NCI-H2029 treated with DMSO at 0.1 percent for 48 hours (cell line): ENCODE measurements around the gene NTM.

Experiments used
- DNase-seq: peaks from one replicate; lab custom pipeline; 2025; lab: John Stamatoyannopoulos, UW

NTM gene

DNA sequence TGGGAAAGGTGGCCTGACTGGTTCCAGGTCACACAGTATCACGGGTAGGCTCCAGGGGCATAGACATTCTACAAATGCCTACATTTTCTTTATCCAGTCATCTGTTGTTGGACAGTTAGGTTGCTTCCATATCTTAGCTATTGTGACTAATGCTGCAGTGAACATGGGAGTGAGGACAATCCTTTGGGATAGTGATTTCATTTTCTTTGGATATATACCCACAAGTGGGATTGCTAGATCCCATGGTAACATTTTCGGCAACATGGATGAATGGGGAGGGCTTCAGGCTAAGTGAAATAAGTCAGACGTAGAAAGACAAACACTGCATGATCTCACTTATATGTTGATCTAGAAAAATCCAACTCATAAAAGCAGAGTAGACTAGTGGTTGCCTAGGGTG is 744.3 kb downstream of the NTM start:
- DNase-seq, result no peak

DNA sequence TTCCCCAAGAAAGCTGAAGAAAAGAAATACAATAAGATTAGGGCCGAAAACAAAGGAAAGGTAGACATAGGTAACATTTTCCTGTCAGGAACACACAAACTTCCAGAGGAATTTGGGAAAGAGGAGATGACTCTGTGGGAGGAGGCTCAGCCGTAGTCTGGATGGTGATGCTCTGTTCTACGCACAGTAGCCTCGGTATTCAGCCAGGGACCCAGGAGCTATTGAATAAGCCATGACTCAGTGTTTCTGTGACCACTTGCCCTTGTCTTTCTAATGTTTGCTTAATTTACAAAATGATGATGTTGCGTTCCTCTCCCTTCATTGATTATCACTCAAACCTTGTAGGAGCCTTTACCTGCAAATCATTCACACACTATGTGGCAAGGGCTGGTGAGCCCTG is 745.0 kb downstream of the NTM start:
- no peak for DNase-seq

DNA sequence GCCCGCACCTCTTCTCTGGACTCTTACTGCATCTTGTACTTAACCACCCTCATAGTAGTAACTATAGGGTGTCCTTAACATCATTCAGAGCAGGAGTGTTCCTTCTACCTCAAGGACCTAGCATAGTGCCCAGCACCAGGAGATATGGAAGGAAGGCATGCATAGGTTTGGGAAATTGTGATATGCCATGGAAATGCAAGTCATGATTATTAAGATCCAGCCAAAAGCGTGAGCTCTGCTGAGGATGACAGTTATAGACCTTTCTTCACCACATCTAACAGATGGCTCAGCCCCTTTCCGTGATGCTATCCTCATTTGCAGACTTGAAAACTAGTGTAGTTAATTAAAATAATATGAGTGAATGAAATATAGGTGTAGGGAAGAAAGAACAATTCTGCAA is 746.1 kb downstream of the NTM start:
- no peak for DNase-seq

- DNase-seq, result no peak
Measured at GRCh38 chr11:132118661-132119060, 748.2 kb downstream of the NTM start.

GRCh38 chr11:132119573-132119972 is 749.2 kb downstream of the NTM start:
- DNase-seq, result no peak

- no peak for DNase-seq
Measured at GRCh38 chr11:132122735-132123134, 752.3 kb downstream of the NTM start.

DNA sequence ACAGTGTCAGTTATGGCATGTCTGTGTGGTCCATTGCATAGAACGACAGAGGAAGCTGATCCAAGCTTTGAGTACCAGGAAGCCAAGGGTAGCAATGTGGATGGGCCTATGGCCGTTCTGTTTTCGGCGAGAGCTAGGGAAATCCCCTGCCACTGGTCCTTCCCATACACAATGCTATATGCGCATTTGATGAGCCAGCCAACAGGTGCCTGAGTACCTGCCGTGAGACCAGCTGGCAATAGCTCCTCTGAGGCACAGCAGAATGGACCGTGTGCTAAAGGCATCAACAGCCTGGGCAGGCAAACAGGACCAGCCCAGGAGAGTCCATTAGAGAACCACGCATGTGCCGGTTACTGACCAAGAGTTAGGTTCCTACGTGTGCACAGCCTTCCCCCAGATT is 753.0 kb downstream of the NTM start:
- no peak for DNase-seq

DNA sequence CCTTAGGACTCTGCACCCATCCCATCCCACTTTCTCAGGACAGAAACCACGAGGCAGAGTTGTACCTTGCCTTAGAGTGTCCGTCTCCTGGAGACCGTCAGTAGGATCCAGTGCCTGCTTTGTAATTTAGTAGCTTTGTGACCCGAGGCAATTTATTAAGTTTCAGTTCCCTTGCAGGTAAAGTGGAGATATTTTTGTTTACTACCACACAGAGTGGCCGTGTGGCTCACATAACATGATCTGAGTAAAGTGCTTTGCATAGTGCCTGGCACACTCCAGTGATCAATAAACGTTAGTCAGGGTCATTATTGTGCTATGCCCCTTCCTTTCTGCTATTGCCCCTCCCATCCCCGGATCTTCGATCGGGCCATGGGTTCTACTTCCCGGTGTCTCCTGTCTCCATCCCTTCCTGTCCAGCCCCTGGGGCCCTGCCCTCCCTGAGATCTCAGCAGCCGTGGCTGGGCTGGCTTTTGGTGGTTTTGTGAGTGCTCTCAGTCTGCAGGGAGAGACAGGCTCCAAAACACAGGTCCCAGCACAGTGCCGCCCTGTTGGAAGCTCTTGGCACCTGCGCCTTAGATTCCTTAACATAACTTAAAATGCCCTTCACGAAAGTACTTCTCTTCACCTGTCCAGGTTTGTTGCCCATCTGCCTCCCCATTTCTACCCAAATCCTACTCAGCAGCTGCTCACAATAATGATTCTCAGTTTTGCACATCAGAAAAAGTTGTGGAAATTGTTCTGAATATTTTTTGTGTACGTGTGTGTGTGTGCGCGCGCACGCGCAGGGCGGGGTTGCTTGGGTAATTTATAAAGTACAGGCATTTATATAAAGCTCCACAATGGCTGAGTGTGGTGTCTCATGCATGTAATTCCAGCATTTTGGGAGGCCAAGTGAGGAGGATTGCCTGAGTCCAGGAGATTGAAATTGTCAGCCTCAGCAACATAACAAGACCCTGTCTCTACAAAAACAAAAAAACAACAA is 753.7 kb downstream of the NTM start:
- DNase-seq, result no peak

- DNase-seq, result peak; percentile 17
Measured at GRCh38 chr11:132125988-132126871, 755.8 kb downstream of the NTM start.

GRCh38 chr11:132126973-132127899 is 756.8 kb downstream of the NTM start:
- peak; percentile 20 for DNase-seq

- DNase-seq, result no peak
Measured at GRCh38 chr11:132127900-132128288, 757.5 kb downstream of the NTM start.

DNA sequence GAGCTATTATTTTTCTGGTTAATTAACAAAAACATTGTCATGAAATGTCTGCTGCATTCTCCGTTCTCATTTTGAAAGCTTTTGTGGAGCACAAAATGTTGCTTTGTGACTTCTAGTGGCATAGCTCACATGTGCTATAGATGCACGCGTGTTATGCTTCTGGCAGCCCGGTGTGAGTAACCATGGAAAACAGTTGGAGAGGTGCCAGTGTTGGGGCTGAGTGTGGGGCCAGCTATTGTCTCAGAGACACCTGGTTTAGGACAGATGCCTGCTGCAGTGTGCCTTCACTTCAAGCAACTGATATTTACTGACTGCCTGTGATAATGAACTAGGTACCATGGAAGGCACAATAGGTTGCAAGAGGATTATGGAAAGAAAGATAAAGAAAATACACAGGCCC is 760.6 kb downstream of the NTM start:
- DNase-seq, result peak; percentile 90

GRCh38 chr11:132131961-132132360 is 761.5 kb downstream of the NTM start:
- no peak for DNase-seq

GRCh38 chr11:132134322-132134721 is 763.9 kb downstream of the NTM start:
- no peak for DNase-seq

- no peak for DNase-seq
Measured at GRCh38 chr11:132137289-132137980, 767.0 kb downstream of the NTM start.

GRCh38 chr11:132137981-132138313 is 767.5 kb downstream of the NTM start:
- DNase-seq, result peak; percentile 6

DNA sequence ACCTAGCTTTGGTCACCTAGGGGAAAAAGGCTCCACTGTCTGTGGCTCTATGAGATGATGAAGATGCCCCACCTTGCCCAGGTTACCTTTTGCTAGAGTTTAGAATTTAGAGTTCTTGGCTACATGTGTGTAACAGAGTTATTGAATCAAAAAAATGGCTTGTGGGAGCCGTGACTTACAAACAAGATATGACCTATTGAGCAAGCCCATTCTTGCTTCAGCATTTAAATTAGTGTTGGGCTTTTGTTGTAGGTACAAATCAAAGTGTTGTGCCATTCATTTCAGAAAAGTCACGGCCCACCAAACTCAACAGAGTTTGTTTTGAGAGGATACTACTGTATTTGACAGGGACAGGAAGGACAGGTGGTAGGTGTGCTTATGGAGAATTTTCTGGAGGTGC is 768.8 kb downstream of the NTM start:
- DNase-seq, result no peak

GRCh38 chr11:132140056-132140455 is 769.6 kb downstream of the NTM start:
- DNase-seq, result no peak

- no peak for DNase-seq
Measured at GRCh38 chr11:132142121-132142520, 771.7 kb downstream of the NTM start.

GRCh38 chr11:132142554-132142953 is 772.1 kb downstream of the NTM start:
- peak; percentile 2 for DNase-seq

DNA sequence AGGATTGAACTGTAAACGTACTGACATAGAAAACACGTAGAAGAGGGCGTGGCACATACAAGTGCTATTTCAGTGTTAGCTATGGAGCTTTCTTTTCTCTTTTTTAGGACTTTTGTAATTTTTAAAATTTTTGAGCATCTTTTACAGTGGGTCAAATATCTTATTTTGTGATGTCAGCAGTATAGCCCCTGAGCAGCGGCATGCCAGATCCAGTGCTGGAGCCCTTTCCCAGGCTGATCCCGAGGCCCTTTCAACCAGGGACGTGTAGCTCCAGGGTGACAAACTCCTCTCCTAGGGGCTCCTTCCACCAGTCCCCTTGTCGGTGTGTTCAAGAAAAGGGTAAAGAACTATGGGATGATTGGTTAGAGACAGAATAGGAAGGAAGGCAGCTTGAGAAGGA is 777.0 kb downstream of the NTM start:
- no peak for DNase-seq
